ENCODE measurements around the gene SYNJ2. TPM values are rescaled to one million over a fixed set of nuclear protein-coding genes. Genes with fewer than 3 reads are reported as not detected.
A peak's percentile ranks its signal among the peaks of the same experiment; 100 is the strongest.

Gene SYNJ2
- total RNA-seq, 2 donors from 2014 or later: 30.6 to 48.5 TPM

DNA sequence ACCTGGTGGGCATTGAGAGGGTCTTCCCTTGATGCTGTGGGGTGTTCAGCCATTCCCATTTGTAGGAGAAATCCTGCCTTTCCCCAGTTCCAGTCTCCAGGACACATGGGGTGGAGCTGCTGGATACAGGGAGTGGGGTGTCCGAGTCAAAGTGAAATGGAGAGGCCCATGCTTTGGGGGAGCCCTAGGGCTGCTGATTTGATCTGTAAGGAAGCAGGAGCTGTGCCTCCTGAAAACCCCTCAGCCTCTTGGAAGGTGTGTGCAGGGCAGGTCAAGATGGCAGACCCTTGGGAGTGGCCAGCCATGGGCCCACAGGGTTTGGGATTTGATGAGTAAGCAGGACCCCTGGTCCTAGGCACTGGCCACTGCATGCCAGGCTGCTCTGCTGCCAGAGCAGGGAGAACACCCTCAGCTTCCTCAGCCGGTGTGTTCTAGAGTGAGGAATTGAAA is 104.4 kb downstream of the SYNJ2 start:
- Histone ChIP-seq H3K27ac (peak overlapping the region; percentile 82 to 83), H3K36me3 (peaks cover 22% of the 10 kb centered on the region), H3K27me3 (replicated peaks; ENCODE audit: insufficient read depth) (no peaks in the 10 kb centered on the region), H3K9me3 (no peaks in the 10 kb centered on the region), H3K4me1 (ENCODE audit: control insufficient read depth in 1 of 2, low read depth in 2 of 2) (peaks cover 6 to 19% of the 10 kb centered on the region in 2 donors), H3K4me3 (no peak overlapping the region)
- TF ChIP-seq, protein P1, sequence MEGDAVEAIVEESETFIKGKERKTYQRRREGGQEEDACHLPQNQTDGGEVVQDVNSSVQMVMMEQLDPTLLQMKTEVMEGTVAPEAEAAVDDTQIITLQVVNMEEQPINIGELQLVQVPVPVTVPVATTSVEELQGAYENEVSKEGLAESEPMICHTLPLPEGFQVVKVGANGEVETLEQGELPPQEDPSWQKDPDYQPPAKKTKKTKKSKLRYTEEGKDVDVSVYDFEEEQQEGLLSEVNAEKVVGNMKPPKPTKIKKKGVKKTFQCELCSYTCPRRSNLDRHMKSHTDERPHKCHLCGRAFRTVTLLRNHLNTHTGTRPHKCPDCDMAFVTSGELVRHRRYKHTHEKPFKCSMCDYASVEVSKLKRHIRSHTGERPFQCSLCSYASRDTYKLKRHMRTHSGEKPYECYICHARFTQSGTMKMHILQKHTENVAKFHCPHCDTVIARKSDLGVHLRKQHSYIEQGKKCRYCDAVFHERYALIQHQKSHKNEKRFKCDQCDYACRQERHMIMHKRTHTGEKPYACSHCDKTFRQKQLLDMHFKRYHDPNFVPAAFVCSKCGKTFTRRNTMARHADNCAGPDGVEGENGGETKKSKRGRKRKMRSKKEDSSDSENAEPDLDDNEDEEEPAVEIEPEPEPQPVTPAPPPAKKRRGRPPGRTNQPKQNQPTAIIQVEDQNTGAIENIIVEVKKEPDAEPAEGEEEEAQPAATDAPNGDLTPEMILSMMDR (IDR thresholded peaks at IDR 0.05): no peak
- no peak for DNase-seq (ENCODE audit: low spot score)
- no peak for ATAC-seq (ENCODE audit: insufficient number of reproducible peaks, low FRiP score, low read depth)

DNA sequence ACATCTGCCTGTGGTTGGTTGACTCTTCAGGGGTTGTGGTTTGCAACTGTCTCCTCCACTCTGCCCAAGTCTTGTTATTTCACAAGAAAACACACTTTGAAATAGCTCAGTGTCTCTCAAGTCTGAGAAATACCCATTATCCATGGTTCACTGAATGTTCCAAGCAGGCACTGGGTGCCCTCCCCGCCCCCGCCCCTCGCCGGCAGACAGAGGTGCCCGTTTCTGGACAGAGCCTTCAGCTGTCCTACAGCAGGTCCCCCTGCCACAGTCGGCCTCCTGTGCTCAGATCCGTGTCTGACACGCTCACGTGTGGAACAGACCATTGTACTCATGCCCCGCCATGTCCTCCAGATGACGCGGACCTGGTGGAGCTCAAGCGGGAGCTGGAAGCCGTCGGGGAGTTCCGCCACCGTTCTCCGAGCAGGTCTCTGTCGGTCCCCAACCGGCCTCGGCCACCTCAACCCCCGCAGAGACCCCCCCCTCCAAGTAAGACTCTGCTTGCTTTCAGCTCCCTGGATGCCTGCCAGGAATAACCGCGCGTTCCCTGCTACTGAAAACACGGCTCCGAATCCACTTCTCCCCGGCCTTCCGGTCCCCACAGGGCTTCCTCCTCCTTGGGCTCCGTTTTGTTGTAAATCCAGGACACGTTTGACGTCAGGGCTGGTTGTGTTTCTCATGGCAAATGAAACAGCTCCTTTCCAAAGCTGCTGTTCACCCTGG is 105.0 kb downstream of the SYNJ2 start:
- Histone ChIP-seq H3K4me1 (ENCODE audit: control insufficient read depth in 1 of 2, low read depth in 2 of 2) (peaks cover 6 to 19% of the 10 kb centered on the region in 2 donors), H3K36me3 (peaks cover 19% of the 10 kb centered on the region), H3K27ac (peak overlapping the region; percentile 82 to 83), H3K9me3 (no peaks in the 10 kb centered on the region), H3K27me3 (replicated peaks; ENCODE audit: insufficient read depth) (no peaks in the 10 kb centered on the region), H3K4me3 (peak overlapping the region; percentile 55)
- no peak for DNase-seq (ENCODE audit: low spot score)
- peak; percentile 58 for ATAC-seq (ENCODE audit: insufficient number of reproducible peaks, low FRiP score, low read depth)
- TF ChIP-seq, protein P1 (IDR thresholded peaks at IDR 0.05): no peak

DNA sequence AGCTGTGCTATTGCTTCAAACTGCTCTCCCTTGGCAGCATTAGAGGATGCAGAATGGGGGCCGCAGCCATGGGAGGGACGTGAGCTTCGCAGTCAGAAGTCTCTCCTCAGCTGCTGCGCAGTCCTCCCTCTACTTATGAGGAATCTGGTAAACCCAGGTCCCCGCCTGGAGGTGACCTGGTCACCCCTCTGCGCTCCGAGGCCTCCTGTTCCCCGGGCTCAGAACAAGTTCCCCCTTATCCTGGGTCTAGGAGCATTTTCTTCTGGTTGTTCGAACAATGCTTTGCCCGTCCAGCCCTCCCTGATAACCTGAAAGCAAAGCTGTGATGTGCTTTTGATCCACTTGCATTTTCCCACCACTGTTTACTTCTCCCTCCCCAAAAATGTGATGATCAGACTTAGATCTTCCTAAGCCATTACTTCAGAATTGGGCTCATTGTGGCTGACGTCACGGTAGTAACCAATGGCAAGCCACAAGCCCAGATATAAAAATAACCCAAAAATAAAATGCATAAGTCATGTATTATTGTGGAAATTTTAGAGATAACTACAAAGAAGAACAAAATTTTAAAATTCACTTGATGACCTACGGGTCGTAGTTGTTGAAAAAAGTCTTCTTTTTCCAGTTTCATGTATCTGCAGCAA is 105.7 kb downstream of the SYNJ2 start:
- H3K4me1 ChIP-seq (ENCODE audit: control insufficient read depth in 1 of 2, low read depth in 2 of 2): peaks cover 6 to 19% of the 10 kb centered on the region in 2 donors
- DNase-seq (ENCODE audit: low spot score) (no peak), ATAC-seq (ENCODE audit: insufficient number of reproducible peaks, low FRiP score, low read depth) (no peak)
- no peaks in the 10 kb centered on the region for H3K27me3 ChIP-seq (replicated peaks; ENCODE audit: insufficient read depth)
- TF ChIP-seq, protein P1 (IDR thresholded peaks at IDR 0.05): no peak
- peak overlapping the region; percentile 82 to 83 for H3K27ac ChIP-seq
- H3K4me3 ChIP-seq: peak overlapping the region; percentile 55
- H3K36me3 ChIP-seq: peaks cover 16% of the 10 kb centered on the region
- H3K9me3 ChIP-seq: no peaks in the 10 kb centered on the region

DNA sequence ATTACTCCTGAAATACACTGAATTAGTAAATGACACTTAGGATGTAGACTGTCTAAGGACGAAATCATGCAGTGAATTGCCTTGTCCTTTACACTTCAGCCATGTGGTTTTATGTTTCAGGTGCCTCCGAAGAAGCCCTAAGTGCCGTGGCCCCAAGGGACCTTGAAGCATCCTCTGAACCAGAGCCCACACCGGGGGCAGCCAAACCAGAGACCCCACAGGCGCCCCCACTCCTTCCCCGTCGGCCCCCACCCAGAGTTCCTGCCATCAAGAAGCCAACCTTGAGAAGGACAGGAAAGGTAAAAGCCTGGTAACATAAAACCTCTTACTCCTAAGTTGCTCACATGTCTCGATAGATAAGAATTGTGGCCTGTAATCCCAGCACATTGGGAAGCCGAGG is 111.1 kb downstream of the SYNJ2 start:
- no peak overlapping the region for H3K27ac ChIP-seq
- ATAC-seq (ENCODE audit: insufficient number of reproducible peaks, low FRiP score, low read depth): no peak
- peaks cover 33% of the 10 kb centered on the region for H3K36me3 ChIP-seq
- H3K9me3 ChIP-seq: no peaks in the 10 kb centered on the region
- no peak for DNase-seq (ENCODE audit: low spot score)
- no peak overlapping the region for H3K4me3 ChIP-seq
- no peaks in the 10 kb centered on the region for H3K4me1 ChIP-seq (ENCODE audit: control insufficient read depth in 1 of 2, low read depth in 2 of 2)
- TF ChIP-seq, protein P1 (IDR thresholded peaks at IDR 0.05): no peak
- no peaks in the 10 kb centered on the region for H3K27me3 ChIP-seq (replicated peaks; ENCODE audit: insufficient read depth)

DNA sequence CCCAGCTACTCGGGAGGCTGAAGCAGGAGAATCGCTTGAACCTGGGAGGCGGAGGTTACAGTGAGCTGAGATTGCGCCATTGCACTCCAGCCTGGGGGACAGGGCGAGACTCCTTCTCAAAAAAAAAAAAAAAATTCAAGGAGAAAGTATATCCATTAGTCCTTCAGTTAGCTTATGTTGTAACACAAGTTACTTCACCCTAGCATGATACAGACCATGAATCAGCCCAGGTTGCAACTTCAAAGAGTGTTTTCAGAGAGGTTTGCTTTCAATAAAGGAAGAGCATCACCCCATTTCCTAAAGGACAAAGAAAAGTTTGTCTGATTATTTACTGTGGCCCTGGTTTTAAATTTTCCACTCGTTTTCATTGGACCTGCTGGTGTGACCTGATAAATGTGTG is 113.4 kb downstream of the SYNJ2 start:
- Histone ChIP-seq H3K4me3 (no peak overlapping the region), H3K27ac (no peak overlapping the region), H3K27me3 (replicated peaks; ENCODE audit: insufficient read depth) (no peaks in the 10 kb centered on the region), H3K4me1 (ENCODE audit: control insufficient read depth in 1 of 2, low read depth in 2 of 2) (no peaks in the 10 kb centered on the region), H3K9me3 (no peaks in the 10 kb centered on the region), H3K36me3 (peaks cover 33% of the 10 kb centered on the region)
- ATAC-seq (ENCODE audit: insufficient number of reproducible peaks, low FRiP score, low read depth) (no peak), DNase-seq (ENCODE audit: low spot score) (no peak)
- TF ChIP-seq, protein P1 (IDR thresholded peaks at IDR 0.05): no peak
